GM18507 (cell line): ENCODE measurements around the gene CAPN9.
"Not testable (repeated sequence)": the region's sequence is repeated elsewhere in the genome, so short reads cannot be mapped to it uniquely, and the experiment has no call there.

Experiments used
- DNase-seq: peaks from one replicate; pipeline ENCODE4 v3.0.0; 2011; ENCODE audit warnings: low read depth; ENCODE audit not compliant: insufficient read length; ENCODE audit errors: extremely low spot score
- FAIRE-seq: peaks from 2 replicates; lab custom pipeline; 2011; peaks lifted over from hg19 to GRCh38; lab: Jason Lieb, UNC

The CAPN9 gene

GRCh38 chr1:230709619-230710542 lies 37.3 kb upstream of the CAPN9 start:
- no peak for DNase-seq
- no peak for FAIRE-seq

- DNase-seq (no peak), FAIRE-seq (no peak)
Measured at GRCh38 chr1:230710543-230710904, 36.7 kb upstream of the CAPN9 start.

GRCh38 chr1:230711245-230711644 lies 35.9 kb upstream of the CAPN9 start:
- FAIRE-seq = no peak
- DNase-seq = no peak

DNA sequence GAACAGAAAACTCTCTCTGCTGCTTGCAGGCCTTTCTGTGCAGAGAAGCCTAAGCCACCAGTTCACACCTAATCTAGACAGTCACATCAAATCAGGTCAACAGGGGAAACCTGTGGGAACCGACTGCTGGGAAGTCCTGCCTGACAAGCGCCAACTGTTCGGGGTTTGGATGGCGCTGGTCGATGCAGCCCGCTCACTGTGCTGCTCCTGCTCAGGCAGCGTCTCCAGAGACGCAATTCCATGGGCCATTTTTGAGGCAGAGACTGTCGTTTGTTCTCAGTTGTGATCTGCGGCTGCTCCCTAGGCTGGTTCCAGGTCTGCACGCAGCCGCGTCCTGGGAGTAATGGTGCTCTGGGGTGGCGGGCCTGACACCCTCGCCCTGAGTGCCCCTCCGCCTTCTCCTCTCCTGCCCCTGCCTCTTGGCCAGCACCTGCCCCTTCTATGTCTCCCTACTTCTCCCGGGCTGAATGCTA lies 34.7 kb upstream of the CAPN9 start:
- no peak for DNase-seq
- no peak for FAIRE-seq

GRCh38 chr1:230713138-230713537 lies 34.0 kb upstream of the CAPN9 start:
- FAIRE-seq (no peak), DNase-seq (no peak)

DNA sequence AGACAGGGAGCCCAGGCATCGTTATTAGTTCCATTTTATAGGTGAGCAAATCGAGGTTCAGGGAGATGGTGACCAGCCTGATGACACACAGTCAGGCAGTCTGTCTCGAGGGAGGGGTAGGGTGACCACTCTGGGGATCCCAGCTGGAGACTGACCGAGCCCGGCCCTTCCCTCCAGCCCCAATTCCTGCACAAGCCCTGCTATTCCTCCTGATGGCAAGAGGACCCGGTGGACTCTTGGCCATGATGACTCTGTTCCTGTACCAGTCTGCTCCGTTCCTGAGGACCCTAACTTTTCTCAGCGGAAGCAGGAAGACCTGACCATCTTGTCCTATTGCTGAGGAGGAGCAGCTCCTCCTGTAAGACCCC lies 33.7 kb upstream of the CAPN9 start:
- DNase-seq (no peak), FAIRE-seq (no peak)

GRCh38 chr1:230713915-230714764 lies 33.0 kb upstream of the CAPN9 start, which contains the start of gene AGT:
AGT (minus strand) TSS chr1:230714122; CDS start chr1:230710823, 3,299 bp downstream.
- DNase-seq (no peak), FAIRE-seq (no peak)

- DNase-seq = no peak
- no peak for FAIRE-seq
Measured at GRCh38 chr1:230715510-230715909, 31.7 kb upstream of the CAPN9 start.

DNA sequence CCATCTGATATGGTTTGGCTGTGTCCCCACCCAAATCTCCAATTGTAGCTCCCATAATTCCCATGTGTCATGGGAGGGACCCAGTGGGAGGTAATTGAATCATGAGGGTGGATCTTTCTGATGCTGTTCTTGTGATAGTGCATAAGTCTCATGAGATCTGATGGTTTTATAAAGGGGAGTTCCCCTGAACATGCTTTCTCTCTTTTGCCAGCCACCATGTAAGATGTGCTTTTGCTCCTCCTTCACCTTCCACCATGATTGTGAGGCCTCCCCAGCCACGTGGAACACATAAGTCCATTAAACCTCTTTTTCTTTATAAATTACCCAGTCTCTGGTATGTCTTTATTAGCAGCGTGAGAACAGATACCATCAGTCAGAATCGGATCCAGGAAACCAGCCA lies 30.7 kb upstream of the CAPN9 start:
- not testable (repeated sequence) for FAIRE-seq, DNase-seq

DNA sequence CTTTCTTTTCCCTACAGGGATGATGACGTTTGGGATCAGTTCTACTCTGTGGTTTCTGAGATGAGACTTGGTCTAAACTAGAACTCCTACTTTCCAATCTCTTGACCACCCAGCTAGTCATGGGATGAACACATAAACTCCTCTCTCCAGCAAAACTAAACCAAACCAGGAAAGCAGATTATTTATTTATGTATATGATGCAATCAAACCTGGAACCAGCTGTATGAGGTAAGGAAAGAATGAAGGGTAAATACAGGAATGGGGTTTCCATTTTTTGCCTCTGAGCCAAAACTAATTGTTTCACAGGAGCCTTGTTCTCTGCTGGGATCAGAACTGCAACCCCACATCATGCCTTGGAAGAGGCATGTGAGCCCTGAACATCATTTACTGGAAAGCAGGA lies 29.9 kb upstream of the CAPN9 start:
- DNase-seq (no peak), FAIRE-seq (no peak)

- not testable (repeated sequence) for FAIRE-seq
Measured at GRCh38 chr1:230721849-230722522, 25.2 kb upstream of the CAPN9 start.

DNA sequence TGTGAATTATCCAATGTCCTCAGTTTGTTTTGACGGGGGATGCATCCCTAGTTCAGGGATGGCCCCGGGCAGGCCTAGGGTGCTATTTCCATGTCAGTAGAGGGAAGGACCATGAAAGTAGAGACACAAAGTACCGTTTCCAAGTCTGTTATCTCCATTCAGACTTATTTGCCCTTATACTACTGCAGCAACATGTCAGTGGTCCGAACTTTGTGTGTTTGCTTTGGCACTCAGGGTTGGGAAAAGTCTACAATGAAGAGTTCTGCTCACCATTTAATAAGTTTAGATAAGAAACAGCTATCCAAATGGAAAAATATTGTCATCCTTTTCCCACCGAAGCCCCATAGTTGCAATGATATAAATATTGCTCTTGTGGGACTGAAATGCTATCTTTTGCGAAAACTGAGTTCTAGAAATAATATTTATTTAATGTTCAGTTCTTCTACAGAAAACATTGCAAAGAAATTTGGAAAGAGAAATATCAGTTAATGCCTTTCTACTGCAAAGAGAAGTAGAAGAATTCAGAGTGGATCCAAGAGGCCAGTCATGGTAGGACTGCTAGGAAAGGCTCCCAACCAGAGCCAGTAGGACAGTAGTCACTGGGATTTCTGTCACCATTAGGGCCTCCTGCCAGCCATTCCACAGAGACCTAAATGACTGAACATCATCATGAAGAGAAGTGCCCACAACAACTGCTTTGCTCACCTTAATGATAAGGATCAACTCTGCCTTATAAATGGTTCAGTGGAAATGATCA lies 21.8 kb upstream of the CAPN9 start:
- no peak for FAIRE-seq
- DNase-seq = no peak

More at GRCh38 chr1:230721849-230722522, 25.2 kb upstream of the CAPN9 start:
- DNase-seq = not testable (repeated sequence)

GRCh38 chr1:230728710-230729392 lies 18.3 kb upstream of the CAPN9 start:
- DNase-seq (no peak), FAIRE-seq (no peak)

DNA sequence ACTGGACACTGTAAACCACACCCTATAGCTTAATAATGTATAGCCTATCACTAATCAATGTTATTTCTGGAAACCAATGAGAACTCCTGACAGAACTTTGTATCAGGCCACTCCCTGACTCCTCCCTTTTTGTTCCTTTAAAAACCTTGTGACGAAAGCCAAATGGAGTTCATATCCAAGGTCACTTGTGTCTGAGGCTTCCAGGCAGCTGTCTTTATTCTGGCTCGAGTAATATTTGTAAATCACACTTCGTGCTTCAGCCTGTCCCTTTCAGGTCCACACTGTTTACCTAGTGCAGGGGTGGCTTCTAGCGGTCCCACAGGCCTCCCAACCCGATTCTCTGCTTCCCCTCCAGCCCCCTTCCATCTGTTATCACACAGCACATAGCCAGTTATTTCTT lies 16.2 kb upstream of the CAPN9 start:
- no peak for FAIRE-seq
- no peak for DNase-seq

DNA sequence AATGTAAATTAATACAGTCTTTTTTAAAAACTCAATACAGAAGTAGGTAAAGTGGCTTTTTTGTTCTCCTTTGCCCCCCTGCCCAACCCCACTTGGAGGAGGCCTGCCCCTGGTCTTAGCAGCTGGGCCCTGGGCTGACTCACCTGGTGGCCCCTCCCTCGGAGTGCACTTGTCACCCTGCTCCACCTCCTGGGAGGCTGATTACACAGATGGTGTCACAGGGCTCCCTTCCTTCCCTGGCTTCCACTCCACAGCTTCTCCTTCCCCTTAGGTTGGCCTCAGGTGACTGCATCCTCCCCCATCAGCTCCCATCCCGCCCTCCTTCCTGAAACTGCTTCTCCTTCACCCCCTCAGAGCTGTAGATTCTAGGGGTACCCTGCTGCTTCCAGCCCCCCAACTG lies 11.7 kb upstream of the CAPN9 start:
- DNase-seq (no peak), FAIRE-seq (no peak)

- no peak for FAIRE-seq
Measured at GRCh38 chr1:230737622-230738262, 9.4 kb upstream of the CAPN9 start.

GRCh38 chr1:230739564-230740290 lies 7.5 kb upstream of the CAPN9 start:
- FAIRE-seq (no peak), DNase-seq (no peak)

More at GRCh38 chr1:230737622-230738262, 9.4 kb upstream of the CAPN9 start:
- DNase-seq = no peak
